Ishikawa (cell line): ENCODE results near the gene FDX1.

ENCODE experiments used
- CEBPB ChIP-seq: IDR thresholded peaks from 2 replicates; pipeline ENCODE4 v1.6.1; 2012
- CREB1 ChIP-seq: IDR thresholded peaks from 2 replicates; pipeline ENCODE4 v1.6.1; 2012; ENCODE audit warnings: low read depth
- EGR1 ChIP-seq: IDR thresholded peaks from 2 replicates; pipeline ENCODE4 v1.6.1; 2012
- EP300 ChIP-seq: IDR thresholded peaks from 2 replicates; pipeline ENCODE4 v1.6.1; 2012; ENCODE audit warnings: borderline replicate concordance
- FOXM1 ChIP-seq: IDR thresholded peaks from 2 replicates; pipeline ENCODE4 v1.6.1; 2012; ENCODE audit warnings: low read depth, borderline replicate concordance
- MAX ChIP-seq: IDR thresholded peaks from 2 replicates; pipeline ENCODE4 v1.6.1; 2012
- NFIC ChIP-seq: IDR thresholded peaks from 2 replicates; pipeline ENCODE4 v1.6.1; 2012
- RAD21 ChIP-seq: IDR thresholded peaks from 2 replicates; pipeline ENCODE4 v1.6.1; 2012; ENCODE audit warnings: low read depth
- REST ChIP-seq: IDR thresholded peaks from 2 replicates; pipeline ENCODE4 v1.6.1; 2012; ENCODE audit warnings: low read depth, mild to moderate bottlenecking
- TAF1 ChIP-seq: IDR thresholded peaks from 2 replicates; pipeline ENCODE4 v1.6.1; 2012; ENCODE audit warnings: low read depth, mild to moderate bottlenecking
- USF1 ChIP-seq: IDR thresholded peaks from 2 replicates; pipeline ENCODE4 v1.6.1; 2012
- YY1 ChIP-seq: IDR thresholded peaks from 2 replicates; pipeline ENCODE4 v1.6.1; 2012; ENCODE audit warnings: low read depth
- ZBTB7A ChIP-seq: IDR thresholded peaks from 2 replicates; pipeline ENCODE4 v1.6.1; 2012; ENCODE audit warnings: low read depth

The FDX1 gene

GRCh38 chr11:110509472-110509871 is 79.7 kb downstream of the FDX1 start:
- TF ChIP-seq CREB1: no peak
- no peak for TF ChIP-seq RAD21
- TF ChIP-seq TAF1: no peak
- no peak for TF ChIP-seq USF1
- TF ChIP-seq FOXM1: no peak
- TF ChIP-seq MAX: no peak
- no peak for TF ChIP-seq EGR1
- TF ChIP-seq YY1: no peak
- TF ChIP-seq ZBTB7A: no peak
- TF ChIP-seq NFIC: no peak
- no peak for TF ChIP-seq EP300
- no peak for TF ChIP-seq CEBPB

GRCh38 chr11:110512026-110512425 is 82.3 kb downstream of the FDX1 start:
- TF ChIP-seq EGR1 (no peak), RAD21 (no peak), EP300 (no peak), MAX (no peak)

GRCh38 chr11:110513259-110513801 is 83.6 kb downstream of the FDX1 start:
- TF ChIP-seq RAD21 (no peak), CEBPB (no peak), EP300 (no peak), USF1 (no peak), REST (no peak), NFIC (no peak), MAX (no peak), YY1 (no peak)

GRCh38 chr11:110513846-110514437 is 84.2 kb downstream of the FDX1 start:
- TF ChIP-seq MAX: no peak
- no peak for TF ChIP-seq EP300
- no peak for TF ChIP-seq USF1
- TF ChIP-seq EGR1: no peak
